Testis (tissue), 2 donors: Measurements from ENCODE around the gene LDLRAD4.

Experiments
- POLR2A ChIP-seq: fragments of 450-650 bp; IDR thresholded peaks from one replicate; pipeline ENCODE4 v1.6.1; 2017; ENCODE audit warnings: antibody characterized with exemption, mild to moderate bottlenecking, moderate library complexity
- TF ChIP-seq, protein P1 (sequence below), 3 experiments: fragments of 450-650 bp in 2 of 3; fragments of 200-600 bp in 1 of 3; sonication (generic) in 1 of 3; IDR thresholded peaks; one replicate each; pipeline ENCODE4 v1.5.1; 2016 to 2019; ENCODE audit warnings: antibody characterized with exemption in 3 of 3, mild to moderate bottlenecking in 2 of 3, moderate library complexity in 1 of 3

DNA sequence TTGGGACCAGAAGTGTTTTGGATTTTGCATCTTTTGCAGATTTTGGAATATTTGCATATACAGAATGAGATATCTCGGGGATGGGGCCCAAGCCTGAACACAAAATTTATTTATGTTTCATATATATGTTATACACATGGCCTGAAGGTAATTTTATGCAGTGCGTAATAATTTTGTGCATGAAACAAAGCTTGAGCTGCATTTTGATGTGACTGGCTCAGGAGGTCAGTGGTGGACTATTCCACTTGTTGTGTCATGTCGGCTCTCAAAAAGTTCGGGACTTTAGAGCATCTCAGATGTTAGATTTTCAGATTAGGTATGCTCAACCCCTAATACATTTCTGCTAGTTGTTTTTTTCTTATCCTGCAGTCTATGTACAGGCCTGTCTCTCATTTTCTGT, 362.4 kb downstream of the LDLRAD4 start:
- TF ChIP-seq POLR2A = no peak
- TF ChIP-seq, protein P1, sequence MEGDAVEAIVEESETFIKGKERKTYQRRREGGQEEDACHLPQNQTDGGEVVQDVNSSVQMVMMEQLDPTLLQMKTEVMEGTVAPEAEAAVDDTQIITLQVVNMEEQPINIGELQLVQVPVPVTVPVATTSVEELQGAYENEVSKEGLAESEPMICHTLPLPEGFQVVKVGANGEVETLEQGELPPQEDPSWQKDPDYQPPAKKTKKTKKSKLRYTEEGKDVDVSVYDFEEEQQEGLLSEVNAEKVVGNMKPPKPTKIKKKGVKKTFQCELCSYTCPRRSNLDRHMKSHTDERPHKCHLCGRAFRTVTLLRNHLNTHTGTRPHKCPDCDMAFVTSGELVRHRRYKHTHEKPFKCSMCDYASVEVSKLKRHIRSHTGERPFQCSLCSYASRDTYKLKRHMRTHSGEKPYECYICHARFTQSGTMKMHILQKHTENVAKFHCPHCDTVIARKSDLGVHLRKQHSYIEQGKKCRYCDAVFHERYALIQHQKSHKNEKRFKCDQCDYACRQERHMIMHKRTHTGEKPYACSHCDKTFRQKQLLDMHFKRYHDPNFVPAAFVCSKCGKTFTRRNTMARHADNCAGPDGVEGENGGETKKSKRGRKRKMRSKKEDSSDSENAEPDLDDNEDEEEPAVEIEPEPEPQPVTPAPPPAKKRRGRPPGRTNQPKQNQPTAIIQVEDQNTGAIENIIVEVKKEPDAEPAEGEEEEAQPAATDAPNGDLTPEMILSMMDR (IDR thresholded peaks at IDR 0.05) = no peak
